NT2/D1 (cell line): ENCODE measurements around the gene MRPL58.
"Not testable (repeated sequence)": the region's sequence is repeated elsewhere in the genome, so short reads cannot be mapped to it uniquely, and the experiment has no call there.

Experiments used
- SUZ12 ChIP-seq: IDR thresholded peaks from 2 replicates; pipeline ENCODE4 v1.6.1; 2011; ENCODE audit not compliant: insufficient read length, insufficient read depth; ENCODE audit errors: extremely low read depth
- YY1 ChIP-seq: IDR thresholded peaks from 2 replicates; pipeline ENCODE4 v1.6.1; 2011; ENCODE audit not compliant: insufficient read length, insufficient read depth

DNA sequence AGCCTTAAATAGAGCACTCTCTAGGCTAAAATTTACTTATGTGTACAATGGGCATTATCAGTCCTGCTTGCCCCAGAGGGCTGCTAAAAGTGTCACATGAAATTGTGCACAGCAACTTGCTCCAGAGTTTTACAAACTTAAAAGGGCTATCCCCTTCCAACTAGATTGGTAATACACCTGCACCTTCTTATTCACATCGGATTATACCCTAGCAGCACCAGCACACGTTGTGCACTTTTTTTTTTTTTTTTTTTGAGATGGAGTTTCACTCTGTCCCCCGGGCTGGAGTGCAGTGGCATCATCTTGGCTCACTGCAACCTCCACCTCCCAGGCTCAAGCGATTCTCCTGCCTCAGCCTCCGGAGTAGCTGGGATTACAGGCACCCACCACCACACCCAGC lies 31.3 kb downstream of the MRPL58 start:
- not testable (repeated sequence) for TF ChIP-seq SUZ12, YY1
